WTC11 (cell line): ENCODE measurements around the gene MSGN1. TPM values are rescaled to one million over a fixed set of nuclear protein-coding genes. Genes with fewer than 3 reads are reported as not detected.

Experiments
- ATAC-seq: fragments of 200-7000 bp; cut with Tn5 transposase; 2 replicates; pipeline ENCODE4 v1.10.0; 2021; ENCODE audit warnings: mild to moderate bottlenecking, moderate library complexity
- CTCF ChIA-PET: fragments of 300-600 bp; sonication (Branson Sonifier 250); formaldehyde crosslinking; loops from one replicate; lab custom pipeline; 2021; ENCODE audit warnings: antibody characterized with exemption; lab: Charles Lee
- POLR2A ChIA-PET: fragments of 350-600 bp; sonication (Branson Sonifier 250); formaldehyde crosslinking; loops from one replicate; lab custom pipeline; 2021; ENCODE audit warnings: antibody characterized with exemption; lab: Charles Lee
- DNase-seq: peaks from one replicate; pipeline ENCODE4 v3.0.0; 2021; ENCODE audit warnings: low spot score
- H3K27ac Mint-ChIP-seq: 2 replicates; pipeline ENCODE4 v1.8.0; 2021; ENCODE audit warnings: mixed read lengths
- H3K27me3 Mint-ChIP-seq: 2 replicates; pipeline ENCODE4 v1.8.0; 2021; ENCODE audit warnings: low read depth, mild to moderate bottlenecking, moderate library complexity, mixed read lengths
- H3K36me3 Mint-ChIP-seq: 2 replicates; pipeline ENCODE4 v1.8.0; 2021; ENCODE audit warnings: mixed read lengths
- H3K4me1 Mint-ChIP-seq: 2 replicates; pipeline ENCODE4 v1.8.0; 2022; ENCODE audit warnings: mixed read lengths
- H3K4me3 Mint-ChIP-seq: 2 replicates; pipeline ENCODE4 v1.8.0; 2021; ENCODE audit warnings: mild to moderate bottlenecking, moderate library complexity, mixed read lengths
- H3K9me3 Mint-ChIP-seq: 2 replicates; pipeline ENCODE4 v1.8.0; 2021; ENCODE audit warnings: mixed read lengths
- CREB1 ChIP-seq: sonication (generic); formaldehyde crosslinking; IDR thresholded peaks from 2 replicates; pipeline ENCODE4 v1.8.0; 2023; ENCODE audit warnings: mild to moderate bottlenecking, missing genetic modification reagents
- CREM ChIP-seq: sonication (generic); formaldehyde crosslinking; IDR thresholded peaks from 2 replicates; pipeline ENCODE4 v1.8.1; 2022; ENCODE audit warnings: mild to moderate bottlenecking, missing genetic modification reagents, moderate library complexity
- EMX1 ChIP-seq: fragments of 250-450 bp; sonication (Bioruptor Pico); IDR thresholded peaks from 2 replicates; pipeline ENCODE4 v1.8.0; 2021; ENCODE audit warnings: mild to moderate bottlenecking
- GRHL2 ChIP-seq: fragments of 250-450 bp; sonication (Bioruptor Pico); IDR thresholded peaks from 2 replicates; pipeline ENCODE4 v1.8.0; 2022; ENCODE audit warnings: mild to moderate bottlenecking, moderate library complexity; ENCODE audit not compliant: insufficient replicate concordance, severe bottlenecking
- NFATC4 ChIP-seq: fragments of 250-450 bp; sonication (Bioruptor Pico); IDR thresholded peaks from 2 replicates; pipeline ENCODE4 v1.9.0; 2021; ENCODE audit warnings: mild to moderate bottlenecking
- OVOL2 ChIP-seq: fragments of 250-450 bp; sonication (Bioruptor Pico); IDR thresholded peaks from 2 replicates; pipeline ENCODE4 v1.9.0; 2021; ENCODE audit warnings: mild to moderate bottlenecking, borderline replicate concordance
- PRRX2 ChIP-seq: fragments of 250-450 bp; sonication (Bioruptor Pico); IDR thresholded peaks from 2 replicates; pipeline ENCODE4 v1.8.0; 2021; ENCODE audit warnings: mild to moderate bottlenecking
- TCF7 ChIP-seq: sonication (generic); formaldehyde crosslinking; IDR thresholded peaks from 2 replicates; pipeline ENCODE4 v1.8.0; 2022; ENCODE audit warnings: mild to moderate bottlenecking, low read depth, missing genetic modification reagents, moderate library complexity
- ZNF263 ChIP-seq: sonication (generic); formaldehyde crosslinking; IDR thresholded peaks from 2 replicates; pipeline ENCODE4 v1.8.1; 2022; ENCODE audit warnings: low read depth, mild to moderate bottlenecking, moderate library complexity, missing genetic modification reagents
- ZNF317 ChIP-seq: sonication (generic); formaldehyde crosslinking; IDR thresholded peaks from 2 replicates; pipeline ENCODE4 v1.8.1; 2023; ENCODE audit warnings: low read depth, mild to moderate bottlenecking, moderate library complexity, missing genetic modification reagents, borderline replicate concordance
- ZNF416 ChIP-seq: fragments of 250-450 bp; sonication (Bioruptor Pico); IDR thresholded peaks from 2 replicates; pipeline ENCODE4 v1.9.0; 2021; ENCODE audit warnings: mild to moderate bottlenecking, inconsistent platforms
- total RNA-seq: library from RNA; stranded (reverse); gene quantifications from 3 replicates; pipeline ENCODE4 v1.2.3, GENCODE V29; 2021
- TF ChIP-seq, protein P1 (sequence below): fragments of 250-450 bp; sonication (Bioruptor Pico); IDR thresholded peaks from 2 replicates; pipeline ENCODE4 v1.9.0; 2021; ENCODE audit warnings: mild to moderate bottlenecking
- TF ChIP-seq, protein P2 (sequence below): fragments of 250-450 bp; sonication (Bioruptor Pico); IDR thresholded peaks from 2 replicates; pipeline ENCODE4 v1.9.0; 2021; ENCODE audit warnings: mild to moderate bottlenecking
- TF ChIP-seq, protein P3 (sequence below): sonication (generic); formaldehyde crosslinking; conservative IDR thresholded peaks from 2 replicates; pipeline ENCODE4 v1.8.1; 2023; ENCODE audit warnings: mild to moderate bottlenecking, low read depth, missing genetic modification reagents, moderate library complexity
- TF ChIP-seq, protein P4 (sequence below): sonication (generic); formaldehyde crosslinking; IDR thresholded peaks from 2 replicates; pipeline ENCODE4 v1.8.1; 2022; ENCODE audit warnings: low read depth, mild to moderate bottlenecking, moderate library complexity, missing genetic modification reagents, borderline replicate concordance

The MSGN1 gene
- total RNA-seq, 1 experiment from 2014 or later, result not detected

DNA sequence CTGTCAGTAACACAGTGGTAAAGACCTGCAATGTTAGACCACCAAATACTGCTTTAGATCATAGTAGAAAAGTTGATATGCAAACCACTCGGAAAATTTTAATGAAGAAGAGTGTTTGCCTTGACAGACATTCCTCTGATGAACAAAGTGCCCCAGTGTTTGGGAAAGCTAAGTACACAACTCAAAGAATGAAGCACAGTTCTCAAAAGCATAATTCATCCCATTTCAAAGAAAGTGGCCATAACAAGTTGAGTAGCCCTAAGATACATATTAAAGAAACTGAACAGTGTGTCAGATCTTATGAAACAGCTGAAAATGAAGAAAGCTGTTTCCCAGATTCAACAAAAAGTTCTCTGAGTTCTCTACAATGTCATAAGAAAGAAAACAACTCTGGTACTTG, 34.8 kb upstream of the MSGN1 start (continued):
- TF ChIP-seq, protein P1, sequence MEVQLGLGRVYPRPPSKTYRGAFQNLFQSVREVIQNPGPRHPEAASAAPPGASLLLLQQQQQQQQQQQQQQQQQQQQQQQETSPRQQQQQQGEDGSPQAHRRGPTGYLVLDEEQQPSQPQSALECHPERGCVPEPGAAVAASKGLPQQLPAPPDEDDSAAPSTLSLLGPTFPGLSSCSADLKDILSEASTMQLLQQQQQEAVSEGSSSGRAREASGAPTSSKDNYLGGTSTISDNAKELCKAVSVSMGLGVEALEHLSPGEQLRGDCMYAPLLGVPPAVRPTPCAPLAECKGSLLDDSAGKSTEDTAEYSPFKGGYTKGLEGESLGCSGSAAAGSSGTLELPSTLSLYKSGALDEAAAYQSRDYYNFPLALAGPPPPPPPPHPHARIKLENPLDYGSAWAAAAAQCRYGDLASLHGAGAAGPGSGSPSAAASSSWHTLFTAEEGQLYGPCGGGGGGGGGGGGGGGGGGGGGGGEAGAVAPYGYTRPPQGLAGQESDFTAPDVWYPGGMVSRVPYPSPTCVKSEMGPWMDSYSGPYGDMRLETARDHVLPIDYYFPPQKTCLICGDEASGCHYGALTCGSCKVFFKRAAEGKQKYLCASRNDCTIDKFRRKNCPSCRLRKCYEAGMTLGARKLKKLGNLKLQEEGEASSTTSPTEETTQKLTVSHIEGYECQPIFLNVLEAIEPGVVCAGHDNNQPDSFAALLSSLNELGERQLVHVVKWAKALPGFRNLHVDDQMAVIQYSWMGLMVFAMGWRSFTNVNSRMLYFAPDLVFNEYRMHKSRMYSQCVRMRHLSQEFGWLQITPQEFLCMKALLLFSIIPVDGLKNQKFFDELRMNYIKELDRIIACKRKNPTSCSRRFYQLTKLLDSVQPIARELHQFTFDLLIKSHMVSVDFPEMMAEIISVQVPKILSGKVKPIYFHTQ (CRISPR knock-in tag), result no peak
- TF ChIP-seq CREB1 (no peak), OVOL2 (CRISPR knock-in tag) (no peak), PRRX2 (CRISPR knock-in tag) (no peak), CREM (CRISPR knock-in tag) (no peak), ZNF416 (CRISPR knock-in tag) (no peak), ZNF263 (CRISPR knock-in tag) (no peak), TCF7 (CRISPR knock-in tag) (no peak), GRHL2 (CRISPR knock-in tag) (no peak)
- TF ChIP-seq, protein P2, sequence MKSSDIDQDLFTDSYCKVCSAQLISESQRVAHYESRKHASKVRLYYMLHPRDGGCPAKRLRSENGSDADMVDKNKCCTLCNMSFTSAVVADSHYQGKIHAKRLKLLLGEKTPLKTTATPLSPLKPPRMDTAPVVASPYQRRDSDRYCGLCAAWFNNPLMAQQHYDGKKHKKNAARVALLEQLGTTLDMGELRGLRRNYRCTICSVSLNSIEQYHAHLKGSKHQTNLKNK (CRISPR knock-in tag), result no peak
- TF ChIP-seq, all 79 proteins: peak for 0

DNA sequence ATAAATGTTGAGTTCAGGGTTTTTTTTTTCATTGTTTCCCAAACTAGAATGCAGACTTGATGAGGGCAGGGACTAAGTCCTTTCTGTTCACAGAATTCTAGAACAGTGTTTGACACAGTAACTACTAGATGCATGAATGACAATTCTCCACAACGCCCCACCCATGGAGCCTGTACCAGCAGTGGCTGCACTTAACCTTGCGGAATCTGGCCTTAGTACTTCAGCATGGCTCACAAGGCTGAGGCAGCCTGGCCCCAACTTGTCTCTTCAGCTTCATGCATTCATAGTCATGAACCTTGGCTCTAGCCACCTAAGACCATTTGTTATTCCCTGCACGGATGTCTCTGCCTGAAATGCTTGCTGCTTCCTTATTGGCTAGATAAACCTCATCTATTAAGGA, 29.5 kb upstream of the MSGN1 start:
- ATAC-seq (peak; percentile 72), DNase-seq (no peak)
- TF ChIP-seq, protein P3, sequence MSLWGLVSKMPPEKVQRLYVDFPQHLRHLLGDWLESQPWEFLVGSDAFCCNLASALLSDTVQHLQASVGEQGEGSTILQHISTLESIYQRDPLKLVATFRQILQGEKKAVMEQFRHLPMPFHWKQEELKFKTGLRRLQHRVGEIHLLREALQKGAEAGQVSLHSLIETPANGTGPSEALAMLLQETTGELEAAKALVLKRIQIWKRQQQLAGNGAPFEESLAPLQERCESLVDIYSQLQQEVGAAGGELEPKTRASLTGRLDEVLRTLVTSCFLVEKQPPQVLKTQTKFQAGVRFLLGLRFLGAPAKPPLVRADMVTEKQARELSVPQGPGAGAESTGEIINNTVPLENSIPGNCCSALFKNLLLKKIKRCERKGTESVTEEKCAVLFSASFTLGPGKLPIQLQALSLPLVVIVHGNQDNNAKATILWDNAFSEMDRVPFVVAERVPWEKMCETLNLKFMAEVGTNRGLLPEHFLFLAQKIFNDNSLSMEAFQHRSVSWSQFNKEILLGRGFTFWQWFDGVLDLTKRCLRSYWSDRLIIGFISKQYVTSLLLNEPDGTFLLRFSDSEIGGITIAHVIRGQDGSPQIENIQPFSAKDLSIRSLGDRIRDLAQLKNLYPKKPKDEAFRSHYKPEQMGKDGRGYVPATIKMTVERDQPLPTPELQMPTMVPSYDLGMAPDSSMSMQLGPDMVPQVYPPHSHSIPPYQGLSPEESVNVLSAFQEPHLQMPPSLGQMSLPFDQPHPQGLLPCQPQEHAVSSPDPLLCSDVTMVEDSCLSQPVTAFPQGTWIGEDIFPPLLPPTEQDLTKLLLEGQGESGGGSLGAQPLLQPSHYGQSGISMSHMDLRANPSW (CRISPR knock-in tag), result no peak
- TF ChIP-seq, protein P4, sequence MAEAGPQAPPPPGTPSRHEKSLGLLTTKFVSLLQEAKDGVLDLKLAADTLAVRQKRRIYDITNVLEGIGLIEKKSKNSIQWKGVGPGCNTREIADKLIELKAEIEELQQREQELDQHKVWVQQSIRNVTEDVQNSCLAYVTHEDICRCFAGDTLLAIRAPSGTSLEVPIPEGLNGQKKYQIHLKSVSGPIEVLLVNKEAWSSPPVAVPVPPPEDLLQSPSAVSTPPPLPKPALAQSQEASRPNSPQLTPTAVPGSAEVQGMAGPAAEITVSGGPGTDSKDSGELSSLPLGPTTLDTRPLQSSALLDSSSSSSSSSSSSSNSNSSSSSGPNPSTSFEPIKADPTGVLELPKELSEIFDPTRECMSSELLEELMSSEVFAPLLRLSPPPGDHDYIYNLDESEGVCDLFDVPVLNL (CRISPR knock-in tag), result no peak
- TF ChIP-seq NFATC4 (CRISPR knock-in tag), result no peak
- TF ChIP-seq ZNF317 (CRISPR knock-in tag), result no peak
- no peak for TF ChIP-seq EMX1 (CRISPR knock-in tag)
- Mint-ChIP-seq H3K4me3 (no peak overlapping the region), H3K36me3 (peaks cover 14% of the 10 kb centered on the region), H3K4me1 (peaks cover 11% of the 10 kb centered on the region), H3K9me3 (peaks cover 12% of the 10 kb centered on the region), H3K27ac (no peak overlapping the region; the same call in 1 of the 2 replicates), H3K27me3 (no peaks in the 10 kb centered on the region)
- POLR2A ChIA-PET, result interaction anchor here (0.5 kb wide), 1 partner anchor 18 kb away, joined by 5 read pairs; no protein-coding TSS in a partner anchor
- CTCF ChIA-PET, result interaction anchor here (0.9 kb wide), 1 partner anchor 93 kb away, joined by 3 read pairs; no protein-coding TSS in a partner anchor

DNA sequence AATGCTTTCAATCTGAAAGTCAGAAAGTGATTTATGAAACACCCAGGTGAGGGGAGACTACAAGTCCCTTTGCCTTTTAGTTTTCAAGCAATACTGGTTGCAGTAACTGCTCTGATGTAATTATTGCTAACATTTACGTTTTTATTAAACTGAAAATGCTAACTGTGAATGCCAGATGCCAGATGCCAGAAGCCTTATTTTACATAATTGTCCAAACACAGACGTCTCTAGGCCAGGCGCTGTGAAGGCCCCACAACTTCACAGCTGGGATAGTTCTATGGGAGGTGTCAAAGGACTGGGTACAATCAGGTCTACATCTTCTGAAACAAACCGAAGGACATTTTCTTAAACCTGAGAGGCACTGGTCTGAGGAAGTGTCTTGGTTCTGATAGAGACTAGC, 27.5 kb upstream of the MSGN1 start:
- H3K9me3 Mint-ChIP-seq, result peaks cover under 1% of the 10 kb centered on the region; the same call in 1 of the 2 replicates
- DNase-seq, result no peak
- CTCF ChIA-PET, result interaction anchor here (1.2 kb wide), 1 partner anchor 11 kb away, joined by 3 read pairs; no protein-coding TSS in a partner anchor
- ATAC-seq, result no peak
- TF ChIP-seq, protein P2 (CRISPR knock-in tag), result no peak
- TF ChIP-seq, protein P1 (CRISPR knock-in tag), result no peak
- TF ChIP-seq, all 79 proteins: peak for 0
- no peaks in the 10 kb centered on the region for H3K36me3 Mint-ChIP-seq
- no peak overlapping the region for H3K4me3 Mint-ChIP-seq
- peaks cover 12% of the 10 kb centered on the region for H3K4me1 Mint-ChIP-seq
- no peaks in the 10 kb centered on the region for H3K27me3 Mint-ChIP-seq
- POLR2A ChIA-PET, result no interaction called here
- H3K27ac Mint-ChIP-seq, result no peak overlapping the region
